Gastrocnemius medialis (tissue), 4 donors: ENCODE data around the gene DHX8. TPM values are rescaled to one million over a fixed set of nuclear protein-coding genes. Genes with fewer than 3 reads are reported as not detected.

Source experiments
- ATAC-seq, 2 donors: fragments of 150-250 bp; one replicate each; pipeline ENCODE4 v1.9.1; 2016
- DNase-seq, 2 donors: peaks; one replicate each; pipeline ENCODE4 v3.0.0-alpha.2; 2019
- H3K27ac ChIP-seq, 4 donors: fragments of 200-600 bp; sonication (generic); 1 replicate in 1 of 4; 2 replicates in 3 of 4; pipeline ENCODE4 v1.5.1; 2016 to 2018; ENCODE audit warnings: mild to moderate bottlenecking in 2 of 4, moderate library complexity in 1 of 4
- H3K27me3 ChIP-seq, 3 donors: fragments of 200-600 bp; sonication (generic) in 2 of 3; 1 replicate in 1 of 3; 2 replicates in 2 of 3; pipeline versions ENCODE4 v1.5.1 to v1.6.0; 2016 to 2019; ENCODE audit warnings: mild to moderate bottlenecking in 1 of 3, moderate library complexity in 1 of 3
- H3K36me3 ChIP-seq, 2 donors: fragments of 200-600 bp; sonication (generic) in 1 of 2; one replicate each; pipeline ENCODE4 v1.5.1; 2017 to 2018
- H3K4me1 ChIP-seq, 2 donors: fragments of 200-600 bp; sonication (generic) in 1 of 2; one replicate each; pipeline ENCODE4 v1.5.1; 2016 to 2017; ENCODE audit warnings: mild to moderate bottlenecking in 2 of 2
- H3K4me3 ChIP-seq, 4 donors: fragments of 200-600 bp; sonication (generic) in 3 of 4; 1 replicate in 1 of 4; 2 replicates in 3 of 4; pipeline ENCODE4 v1.5.1; 2016 to 2019; ENCODE audit warnings: mild to moderate bottlenecking in 2 of 4
- H3K9me3 ChIP-seq, 3 donors: fragments of 200-600 bp; sonication (generic) in 2 of 3; 1 replicate in 1 of 3; 2 replicates in 2 of 3; pipeline ENCODE4 v1.5.1; 2016 to 2019
- CTCF ChIP-seq, 5 experiments: fragments of 450-650 bp in 3 of 5; fragments of 200-600 bp in 2 of 5; sonication (generic) in 2 of 5; IDR thresholded peaks in 4 of 5; conservative IDR thresholded peaks in 1 of 5; 1 replicate in 4 of 5; 2 replicates in 1 of 5; pipeline ENCODE4 v1.5.1; 2016 to 2019; ENCODE audit warnings: antibody characterized with exemption in 5 of 5, mild to moderate bottlenecking in 3 of 5, moderate library complexity in 3 of 5
- POLR2A ChIP-seq, 2 donors: fragments of 450-650 bp; IDR thresholded peaks; one replicate each; pipeline ENCODE4 v1.6.1; 2017; ENCODE audit warnings: antibody characterized with exemption in 2 of 2, mild to moderate bottlenecking in 2 of 2, moderate library complexity in 2 of 2
- in situ Hi-C, 4 donors: fragments of 200-750 bp; cut with MboI; loops; one replicate each; pipeline versions ENCODE4 v1.15.0 to v1.8.0; 2017; ENCODE audit warnings: low sequenced_read_pairs in 4 of 4
- intact Hi-C: fragments of 100-400 bp; cut with DNase I; formaldehyde crosslinking; loops from one replicate; pipeline ENCODE4 v1.15.1; 2023; ENCODE audit warnings: low total_unique reads
- total RNA-seq, 4 donors: library from RNA; depleted of rRNA; stranded (reverse); fragments of >200 nt; gene quantifications; one replicate each; pipeline versions ENCODE4 v1.1.0 to v1.2.3, GENCODE V29; 2016

DHX8 gene
- total RNA-seq, 4 donors from 2014 or later, result 24.0 to 30.3 (median 27.2) TPM

- intact Hi-C loops (no loop called here), in situ Hi-C loops (no loop called here)
- TF ChIP-seq POLR2A (IDR thresholded peaks at IDR 0.05) (no peak), CTCF (IDR thresholded peaks at IDR 0.05 in 4 of 5, conservative IDR thresholded peaks at IDR 0.05 in 1 of 5) (no peak)
- ATAC-seq, result peak in 1 of 2 donors; percentile 4
- Histone ChIP-seq H3K9me3 (no peaks in the 10 kb centered on the region), H3K4me1 (peaks cover 32 to 34% of the 10 kb centered on the region in 2 donors), H3K27ac (peak overlapping the region; percentile 34 to 56 (median 46)), H3K4me3 (no peak overlapping the region), H3K36me3 (peaks cover 0 to under 1% of the 10 kb centered on the region in 2 donors), H3K27me3 (no peaks in the 10 kb centered on the region)
- DNase-seq, result no peak
These were observed 46.1 kb downstream of the DHX8 start for GRCh38 chr17:43529947-43530287.

GRCh38 chr17:43530288-43531081 is 46.7 kb downstream of the DHX8 start:
- Histone ChIP-seq H3K36me3 (no peaks in the 10 kb centered on the region), H3K4me1 (peaks cover 32 to 34% of the 10 kb centered on the region in 2 donors), H3K27ac (peak overlapping the region; percentile 34 to 56 (median 46)), H3K27me3 (no peaks in the 10 kb centered on the region), H3K4me3 (peak overlapping the region; percentile 25 to 34 (median 30)), H3K9me3 (no peaks in the 10 kb centered on the region)
- DNase-seq, result peak; percentile 52 to 72
- no peak for TF ChIP-seq POLR2A (IDR thresholded peaks at IDR 0.05)
- no peak for TF ChIP-seq CTCF (IDR thresholded peaks at IDR 0.05 in 4 of 5, conservative IDR thresholded peaks at IDR 0.05 in 1 of 5)
- intact Hi-C loops (no loop called here), in situ Hi-C loops (no loop called here)
- peak; percentile 71 to 86 for ATAC-seq

- intact Hi-C loops, result no loop called here
- in situ Hi-C loops, result no loop called here
- Histone ChIP-seq H3K9me3 (no peaks in the 10 kb centered on the region), H3K27me3 (no peaks in the 10 kb centered on the region), H3K4me3 (peak overlapping the region in 1 of 4 donors; percentile 34), H3K27ac (peak overlapping the region; percentile 34 to 56 (median 46)), H3K4me1 (peaks cover 32 to 34% of the 10 kb centered on the region in 2 donors), H3K36me3 (no peaks in the 10 kb centered on the region)
- ATAC-seq (peak in 1 of 2 donors; percentile 6), DNase-seq (no peak)
- TF ChIP-seq POLR2A (IDR thresholded peaks at IDR 0.05), result no peak
- no peak for TF ChIP-seq CTCF (IDR thresholded peaks at IDR 0.05 in 4 of 5, conservative IDR thresholded peaks at IDR 0.05 in 1 of 5)
These were observed 47.3 kb downstream of the DHX8 start for GRCh38 chr17:43531082-43531378.

GRCh38 chr17:43531955-43532354 is 48.2 kb downstream of the DHX8 start:
- TF ChIP-seq CTCF (IDR thresholded peaks at IDR 0.05 in 4 of 5, conservative IDR thresholded peaks at IDR 0.05 in 1 of 5) (no peak), POLR2A (IDR thresholded peaks at IDR 0.05) (no peak)
- no peak for ATAC-seq
- H3K4me1 ChIP-seq, result peaks cover 32 to 34% of the 10 kb centered on the region in 2 donors
- H3K9me3 ChIP-seq, result no peaks in the 10 kb centered on the region
- in situ Hi-C loops, result no loop called here
- intact Hi-C loops, result no loop called here
- no peak for DNase-seq
- no peak overlapping the region for H3K4me3 ChIP-seq
- H3K27me3 ChIP-seq, result no peaks in the 10 kb centered on the region
- H3K27ac ChIP-seq, result no peak overlapping the region
- no peaks in the 10 kb centered on the region for H3K36me3 ChIP-seq
